Panc1 (cell line): Measurements from ENCODE around the gene NCK2. TPM values are rescaled to one million over a fixed set of nuclear protein-coding genes. Genes with fewer than 3 reads are reported as not detected.

Source experiments
- ATAC-seq: fragments of 200-7000 bp; cut with Tn5 transposase; 2 replicates; pipeline ENCODE4 v1.9.1; 2020; ENCODE audit warnings: mild to moderate bottlenecking, moderate library complexity
- BruUV-seq: library from RNA; stranded (reverse); fragments of 400-500 nt; replicated peaks from 2 replicates; lab custom pipeline; 2021; lab: Mats Ljungman, UMichigan
- CTCF ChIA-PET: fragments of 300-600 bp; sonication (Branson Sonifier 250); formaldehyde crosslinking; loops from one replicate; lab custom pipeline; 2022; ENCODE audit warnings: antibody characterized with exemption; lab: Charles Lee
- POLR2A ChIA-PET: fragments of 300-600 bp; sonication (Branson Sonifier 250); formaldehyde crosslinking; loops from one replicate; lab custom pipeline; 2022; ENCODE audit warnings: antibody characterized with exemption; lab: Charles Lee
- DNase-seq: peaks from one replicate; pipeline ENCODE4 v3.0.0-alpha.2; 2010; ENCODE audit warnings: low read depth, low spot score
- H3K27ac ChIP-seq: 2 replicates; pipeline ENCODE4 v1.5.1; 2011; ENCODE audit warnings: mild to moderate bottlenecking, low read length, inconsistent platforms
- H3K27me3 ChIP-seq: fragments of 200-500 bp; sonication (Bioruptor generic); 2 replicates; pipeline ENCODE4 v1.6.0; 2014; ENCODE audit warnings: low read length, inconsistent platforms; ENCODE audit not compliant: control insufficient read depth, insufficient read depth
- H3K36me3 ChIP-seq: fragments of 200-500 bp; sonication (Bioruptor generic); 2 replicates; pipeline ENCODE4 v1.5.1; 2014; ENCODE audit warnings: inconsistent platforms, mild to moderate bottlenecking, low read length, moderate library complexity; ENCODE audit not compliant: control insufficient read depth, insufficient read depth
- H3K4me1 ChIP-seq: 2 replicates; pipeline ENCODE4 v1.5.1; 2011; ENCODE audit warnings: inconsistent platforms, mild to moderate bottlenecking, low read length, moderate library complexity; ENCODE audit not compliant: control insufficient read depth, insufficient read depth
- H3K4me3 ChIP-seq, 2 experiments: 2 replicates each; pipeline ENCODE4 v1.5.1; 2011 to 2012; ENCODE audit warnings: low read depth in 2 of 2, low read length in 2 of 2, mild to moderate bottlenecking in 2 of 2, inconsistent platforms in 1 of 2, moderate library complexity in 1 of 2
- H3K9me3 ChIP-seq: fragments of 200-500 bp; sonication (Bioruptor generic); 2 replicates; pipeline ENCODE4 v1.5.1; 2014; ENCODE audit warnings: low read depth, mild to moderate bottlenecking, inconsistent platforms, low read length, moderate library complexity; ENCODE audit not compliant: control insufficient read depth, insufficient read depth
- CTCF ChIP-seq: fragments of 450-650 bp; IDR thresholded peaks from 2 replicates; pipeline ENCODE4 v1.5.1; 2017; ENCODE audit warnings: mild to moderate bottlenecking
- POLR2AphosphoS5 ChIP-seq: IDR thresholded peaks from 2 replicates; pipeline ENCODE4 v1.6.1; 2012; ENCODE audit warnings: mild to moderate bottlenecking, low read depth, low read length, moderate library complexity
- REST ChIP-seq, 2 experiments: IDR thresholded peaks; 2 replicates each; pipeline ENCODE4 v1.6.1; 2011 to 2012; ENCODE audit warnings: low read depth in 2 of 2, control low read depth in 1 of 2, low read length in 1 of 2, mild to moderate bottlenecking in 1 of 2, moderate library complexity in 1 of 2; ENCODE audit not compliant: insufficient read depth in 1 of 2
- SIN3A ChIP-seq: IDR thresholded peaks from 2 replicates; pipeline ENCODE4 v1.6.1; 2012; ENCODE audit warnings: low read depth, mild to moderate bottlenecking, low read length, moderate library complexity, borderline replicate concordance; ENCODE audit not compliant: insufficient read depth
- TCF7L2 ChIP-seq: IDR thresholded peaks from 2 replicates; pipeline ENCODE4 v1.6.1; 2011; ENCODE audit warnings: mild to moderate bottlenecking, low read depth, low read length, inconsistent platforms
- in situ Hi-C: cut with HindIII; loops from 2 replicates; pipeline ENCODE4 v1.10.0; 2016; ENCODE audit warnings: low sequenced_read_pairs, low pct_unique_long_range_greater_than_20kb
- intact Hi-C: fragments of 100-400 bp; cut with micrococcal nuclease; formaldehyde crosslinking; loops from one replicate; pipeline ENCODE4 v1.10.0; 2022; ENCODE audit not compliant: unreplicated experiment
- total RNA-seq: library from RNA; stranded (reverse); gene quantifications from one replicate; pipeline ENCODE4 v1.2.1, GENCODE V29; 2021; ENCODE audit not compliant: unreplicated experiment

NCK2 gene
- total RNA-seq, 1 experiment from 2014 or later = 60.7 TPM

GRCh38 chr2:105774781-105775337 lies 30.1 kb downstream of the NCK2 start:
- TF ChIP-seq TCF7L2 = no peak
- TF ChIP-seq REST (IDR thresholded peaks at IDR 0.05; ENCODE audit: insufficient read depth in 1 of 2, low read depth in 2 of 2, low read length in 1 of 2) = no peak
- TF ChIP-seq POLR2AphosphoS5 = no peak
- TF ChIP-seq CTCF = no peak
- no peak for TF ChIP-seq SIN3A
- in situ Hi-C loops = no loop called here
- no TSS peak for BruUV-seq

GRCh38 chr2:105775809-105776559 lies 31.3 kb downstream of the NCK2 start:
- no peak overlapping the region for H3K4me3 ChIP-seq
- ATAC-seq = no peak
- DNase-seq = no peak
- TF ChIP-seq CTCF = no peak
- TF ChIP-seq TCF7L2 = no peak
- no peak for TF ChIP-seq SIN3A
- no peak for TF ChIP-seq POLR2AphosphoS5
- H3K27me3 ChIP-seq = no peaks in the 10 kb centered on the region
- H3K27ac ChIP-seq = no peak overlapping the region
- H3K4me1 ChIP-seq = no peaks in the 10 kb centered on the region
- H3K9me3 ChIP-seq = no peaks in the 10 kb centered on the region
- CTCF ChIA-PET = no interaction called here
- in situ Hi-C loops (no loop called here), intact Hi-C loops (no loop called here)
- BruUV-seq = no TSS peak
- POLR2A ChIA-PET = no interaction called here
- H3K36me3 ChIP-seq = no peaks in the 10 kb centered on the region

More at GRCh38 chr2:105774781-105775337, 30.1 kb downstream of the NCK2 start:
- DNase-seq = no peak
- no peaks in the 10 kb centered on the region for H3K36me3 ChIP-seq
- no peaks in the 10 kb centered on the region for H3K9me3 ChIP-seq
- no peaks in the 10 kb centered on the region for H3K27me3 ChIP-seq
- no peaks in the 10 kb centered on the region for H3K4me1 ChIP-seq
- CTCF ChIA-PET = no interaction called here
- POLR2A ChIA-PET = no interaction called here
- ATAC-seq = no peak
- H3K4me3 ChIP-seq = no peak overlapping the region
- intact Hi-C loops = no loop called here
- no peak overlapping the region for H3K27ac ChIP-seq
